ENCODE measurements around the gene GGTLC1. TPM values are rescaled to one million over a fixed set of nuclear protein-coding genes. Genes with fewer than 3 reads are reported as not detected.
A peak's percentile ranks its signal among the peaks of the same experiment; 100 is the strongest.

GGTLC1 gene
- polyA plus RNA-seq, 2 of the 4 experiments (the other 2 are of a cell fraction): not detected

- TF ChIP-seq, protein P1, sequence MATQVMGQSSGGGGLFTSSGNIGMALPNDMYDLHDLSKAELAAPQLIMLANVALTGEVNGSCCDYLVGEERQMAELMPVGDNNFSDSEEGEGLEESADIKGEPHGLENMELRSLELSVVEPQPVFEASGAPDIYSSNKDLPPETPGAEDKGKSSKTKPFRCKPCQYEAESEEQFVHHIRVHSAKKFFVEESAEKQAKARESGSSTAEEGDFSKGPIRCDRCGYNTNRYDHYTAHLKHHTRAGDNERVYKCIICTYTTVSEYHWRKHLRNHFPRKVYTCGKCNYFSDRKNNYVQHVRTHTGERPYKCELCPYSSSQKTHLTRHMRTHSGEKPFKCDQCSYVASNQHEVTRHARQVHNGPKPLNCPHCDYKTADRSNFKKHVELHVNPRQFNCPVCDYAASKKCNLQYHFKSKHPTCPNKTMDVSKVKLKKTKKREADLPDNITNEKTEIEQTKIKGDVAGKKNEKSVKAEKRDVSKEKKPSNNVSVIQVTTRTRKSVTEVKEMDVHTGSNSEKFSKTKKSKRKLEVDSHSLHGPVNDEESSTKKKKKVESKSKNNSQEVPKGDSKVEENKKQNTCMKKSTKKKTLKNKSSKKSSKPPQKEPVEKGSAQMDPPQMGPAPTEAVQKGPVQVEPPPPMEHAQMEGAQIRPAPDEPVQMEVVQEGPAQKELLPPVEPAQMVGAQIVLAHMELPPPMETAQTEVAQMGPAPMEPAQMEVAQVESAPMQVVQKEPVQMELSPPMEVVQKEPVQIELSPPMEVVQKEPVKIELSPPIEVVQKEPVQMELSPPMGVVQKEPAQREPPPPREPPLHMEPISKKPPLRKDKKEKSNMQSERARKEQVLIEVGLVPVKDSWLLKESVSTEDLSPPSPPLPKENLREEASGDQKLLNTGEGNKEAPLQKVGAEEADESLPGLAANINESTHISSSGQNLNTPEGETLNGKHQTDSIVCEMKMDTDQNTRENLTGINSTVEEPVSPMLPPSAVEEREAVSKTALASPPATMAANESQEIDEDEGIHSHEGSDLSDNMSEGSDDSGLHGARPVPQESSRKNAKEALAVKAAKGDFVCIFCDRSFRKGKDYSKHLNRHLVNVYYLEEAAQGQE (IDR thresholded peaks at IDR 0.05): no peak
Observed at GRCh38 chr20:24033565-24033964, 45.0 kb upstream of the GGTLC1 start (continued).

DNA sequence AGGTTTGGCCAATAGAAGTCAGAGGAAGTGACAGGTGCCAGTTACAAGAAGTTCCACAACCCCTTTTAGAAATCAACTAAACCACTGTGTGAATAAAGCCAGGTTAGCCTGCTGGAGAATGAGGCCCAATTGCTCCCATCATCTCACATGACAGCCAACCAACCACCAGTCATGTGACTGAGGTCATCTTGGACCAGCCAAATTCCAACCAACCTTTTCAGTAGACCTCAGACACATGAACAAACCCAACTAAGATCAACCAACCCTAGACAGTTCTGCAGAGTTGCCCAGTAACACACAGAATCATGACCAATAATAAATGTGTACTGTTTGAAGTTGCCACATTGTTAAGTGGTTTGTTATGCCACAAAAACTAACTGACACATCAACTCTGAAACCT lies 44.6 kb upstream of the GGTLC1 start:
- ATAC-seq (no peak), DNase-seq (ENCODE audit: low read depth in 1 of 2, low spot score in 1 of 2) (no peak), FAIRE-seq (peak; percentile 23)
- Histone ChIP-seq H3K27ac (no peak overlapping the region), H3K4me2 (no peak overlapping the region), H3K9me3 (no peaks in the 10 kb centered on the region), H3K4me3 (no peak overlapping the region), H3K4me1 (peaks cover 11% of the 10 kb centered on the region)
- ChIA-PET POLR2A (no interaction called here), CTCF (no interaction called here)
- no peak for TF ChIP-seq NPAS2 (CRISPR knock-in tag; IDR thresholded peaks at IDR 0.05; ENCODE audit: borderline replicate concordance)
- TF ChIP-seq TP53 (CRISPR knock-in tag; IDR thresholded peaks at IDR 0.05): no peak
- no peak for TF ChIP-seq RNF2 (IDR thresholded peaks at IDR 0.05; ENCODE audit: borderline replicate concordance, low read depth)
- TF ChIP-seq, protein P2, sequence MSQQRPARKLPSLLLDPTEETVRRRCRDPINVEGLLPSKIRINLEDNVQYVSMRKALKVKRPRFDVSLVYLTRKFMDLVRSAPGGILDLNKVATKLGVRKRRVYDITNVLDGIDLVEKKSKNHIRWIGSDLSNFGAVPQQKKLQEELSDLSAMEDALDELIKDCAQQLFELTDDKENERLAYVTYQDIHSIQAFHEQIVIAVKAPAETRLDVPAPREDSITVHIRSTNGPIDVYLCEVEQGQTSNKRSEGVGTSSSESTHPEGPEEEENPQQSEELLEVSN (IDR thresholded peaks at IDR 0.05; ENCODE audit: borderline replicate concordance, low read depth): no peak
- TF ChIP-seq CBX2 (IDR thresholded peaks at IDR 0.05; ENCODE audit: borderline replicate concordance, low read depth): no peak
- no peak for TF ChIP-seq FOSB (CRISPR knock-in tag; IDR thresholded peaks at IDR 0.05)
- TF ChIP-seq ZC3H11A (IDR thresholded peaks at IDR 0.05): no peak
- no peak for TF ChIP-seq BCL3 (IDR thresholded peaks at IDR 0.05)
- TF ChIP-seq NR3C1 (IDR thresholded peaks at IDR 0.05): no peak
- TF ChIP-seq, protein P3, sequence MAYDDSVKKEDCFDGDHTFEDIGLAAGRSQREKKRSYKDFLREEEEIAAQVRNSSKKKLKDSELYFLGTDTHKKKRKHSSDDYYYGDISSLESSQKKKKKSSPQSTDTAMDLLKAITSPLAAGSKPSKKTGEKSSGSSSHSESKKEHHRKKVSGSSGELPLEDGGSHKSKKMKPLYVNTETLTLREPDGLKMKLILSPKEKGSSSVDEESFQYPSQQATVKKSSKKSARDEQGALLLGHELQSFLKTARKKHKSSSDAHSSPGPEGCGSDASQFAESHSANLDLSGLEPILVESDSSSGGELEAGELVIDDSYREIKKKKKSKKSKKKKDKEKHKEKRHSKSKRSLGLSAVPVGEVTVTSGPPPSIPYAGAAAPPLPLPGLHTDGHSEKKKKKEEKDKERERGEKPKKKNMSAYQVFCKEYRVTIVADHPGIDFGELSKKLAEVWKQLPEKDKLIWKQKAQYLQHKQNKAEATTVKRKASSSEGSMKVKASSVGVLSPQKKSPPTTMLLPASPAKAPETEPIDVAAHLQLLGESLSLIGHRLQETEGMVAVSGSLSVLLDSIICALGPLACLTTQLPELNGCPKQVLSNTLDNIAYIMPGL (CRISPR knock-in tag; IDR thresholded peaks at IDR 0.05; ENCODE audit: borderline replicate concordance): no peak

DNA sequence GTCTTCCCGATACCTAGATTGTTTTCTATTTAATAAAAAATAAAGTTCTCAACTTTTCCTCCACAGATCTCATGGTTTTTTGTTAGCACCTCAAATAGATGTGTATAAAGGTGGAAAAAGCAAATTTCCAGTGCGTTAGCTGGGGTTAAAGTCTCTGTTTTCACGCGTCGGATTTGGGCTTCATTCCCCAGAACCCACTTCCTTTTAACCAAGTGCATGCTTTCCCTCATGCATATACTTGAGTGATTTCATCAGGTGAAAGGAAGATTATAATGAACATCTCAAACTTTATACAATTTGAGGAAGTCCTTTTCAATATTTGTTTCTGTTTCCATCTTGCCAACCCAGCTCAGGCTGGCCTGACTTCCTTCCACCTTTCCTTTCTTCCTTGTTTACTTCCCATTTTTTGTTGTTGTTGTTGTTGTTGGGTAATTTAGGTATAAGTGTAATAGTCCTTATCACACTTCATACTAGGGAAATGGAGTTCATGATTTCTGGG lies 43.9 kb upstream of the GGTLC1 start:
- no peak overlapping the region for H3K27ac ChIP-seq
- FAIRE-seq (no peak), DNase-seq (ENCODE audit: low read depth in 1 of 2, low spot score in 1 of 2) (no peak), ATAC-seq (no peak)
- peaks cover 11% of the 10 kb centered on the region for H3K4me1 ChIP-seq
- H3K4me3 ChIP-seq: no peak overlapping the region
- H3K9me3 ChIP-seq: no peaks in the 10 kb centered on the region
- ChIA-PET CTCF (interaction anchor here (0.9 kb wide), 1 partner anchor 748 kb away, joined by 3 read pairs; no protein-coding TSS in a partner anchor), POLR2A (no interaction called here)
- WGBS (ENCODE audit: missing lambda C conversion rate): 90% methylated on average over 5 of the region's 5 CpGs
- TF ChIP-seq CTCF (IDR thresholded peaks at IDR 0.05) (no peak), ESRRA (IDR thresholded peaks at IDR 0.05; ENCODE audit: borderline replicate concordance, low read length) (no peak), EP300 (IDR thresholded peaks at IDR 0.05) (no peak), POLR2A (IDR thresholded peaks at IDR 0.05; ENCODE audit: low read length) (no peak), FOSB (CRISPR knock-in tag; IDR thresholded peaks at IDR 0.05) (no peak), SMC3 (IDR thresholded peaks at IDR 0.05) (no peak)
- H3K4me2 ChIP-seq: no peak overlapping the region

Measured in A549 (cell line).